GM12874 (cell line): ENCODE results near the gene SHISA4.

ENCODE experiments used
- CTCF ChIP-seq: IDR thresholded peaks from 2 replicates; pipeline ENCODE4 v1.5.1; 2011; ENCODE audit warnings: low read depth, mild to moderate bottlenecking, control low read depth, low read length, moderate library complexity; ENCODE audit not compliant: insufficient read depth

Gene SHISA4, protein sequence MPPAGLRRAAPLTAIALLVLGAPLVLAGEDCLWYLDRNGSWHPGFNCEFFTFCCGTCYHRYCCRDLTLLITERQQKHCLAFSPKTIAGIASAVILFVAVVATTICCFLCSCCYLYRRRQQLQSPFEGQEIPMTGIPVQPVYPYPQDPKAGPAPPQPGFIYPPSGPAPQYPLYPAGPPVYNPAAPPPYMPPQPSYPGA

DNA sequence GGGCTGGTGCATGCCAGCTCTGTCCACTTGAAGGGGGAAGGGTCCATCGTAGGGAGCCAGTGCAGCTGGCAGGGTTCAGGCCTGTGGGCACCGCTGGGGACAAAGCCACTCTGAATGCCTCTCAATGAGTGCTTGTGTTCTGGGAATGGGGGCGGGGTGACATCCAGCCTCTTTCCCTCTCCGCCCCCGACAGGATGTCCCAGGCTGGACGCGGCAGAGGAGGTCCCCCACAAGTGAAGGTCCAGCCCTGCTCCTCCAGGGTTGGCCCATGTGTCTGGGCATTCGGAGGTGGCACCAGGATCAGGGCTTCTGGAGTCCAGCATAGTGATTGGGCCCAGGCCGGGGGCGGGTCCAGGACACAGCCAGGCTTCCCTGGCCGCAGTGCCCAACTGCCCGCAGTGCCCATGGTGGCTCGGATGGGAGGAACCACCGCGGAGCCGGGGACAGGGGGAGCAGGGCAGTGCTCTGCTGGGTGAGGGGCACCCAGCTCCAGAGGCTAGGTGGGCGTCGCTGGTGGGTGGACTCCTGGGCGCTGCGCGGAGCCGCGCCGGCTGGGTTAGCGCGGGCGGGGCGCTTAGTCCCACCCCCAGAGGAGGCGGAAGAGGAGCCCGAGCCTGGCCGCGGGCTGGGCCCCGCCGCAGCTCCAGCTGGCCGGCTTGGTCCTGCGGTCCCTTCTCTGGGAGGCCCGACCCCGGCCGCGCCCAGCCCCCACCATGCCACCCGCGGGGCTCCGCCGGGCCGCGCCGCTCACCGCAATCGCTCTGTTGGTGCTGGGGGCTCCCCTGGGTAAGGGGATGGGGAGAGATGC is at the start of gene SHISA4:
Gene SHISA4 (plus strand): TSS at position 617 of the 808 bp plus-strand sequence. CDS start 97 bp downstream, at position 714.
- TF ChIP-seq CTCF: no peak

DNA sequence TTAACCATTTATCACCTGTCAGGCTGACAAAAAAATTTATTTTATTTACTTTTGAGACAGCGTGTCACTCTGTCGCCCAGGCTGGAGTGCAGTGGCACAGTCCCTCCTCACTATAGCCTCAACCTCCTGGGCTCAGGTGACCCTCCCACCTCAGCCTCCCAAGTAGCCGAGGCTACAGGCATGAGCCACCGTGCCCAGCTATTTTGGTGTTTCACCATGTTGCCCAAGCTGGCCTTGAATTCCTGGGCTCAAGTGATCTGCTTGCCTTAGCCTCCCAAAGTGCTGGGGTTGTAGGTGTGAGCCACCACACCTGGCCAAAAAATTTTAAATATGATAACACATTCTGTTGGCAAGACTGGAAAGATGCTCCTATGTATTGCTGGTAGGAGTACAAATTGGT is 48.6 kb upstream of the SHISA4 start:
- no peak for TF ChIP-seq CTCF

DNA sequence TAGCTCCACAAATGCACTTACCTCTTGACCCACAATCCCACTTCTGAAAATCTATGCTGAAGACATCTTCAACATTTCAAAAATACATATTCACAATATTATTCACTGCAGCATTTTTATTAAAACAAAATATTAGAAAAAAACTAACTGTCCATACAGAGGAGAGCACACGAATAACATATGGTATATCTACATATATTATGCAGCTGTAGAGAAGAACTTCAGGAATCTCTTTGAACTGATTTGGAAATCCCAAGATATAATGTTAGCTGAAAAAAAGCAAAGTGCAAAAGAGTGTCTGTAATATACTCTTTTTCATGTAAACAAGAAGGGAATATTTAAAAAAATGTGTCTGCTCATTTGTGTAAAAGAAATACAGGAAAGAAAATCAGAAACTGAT is 48.2 kb upstream of the SHISA4 start:
- TF ChIP-seq CTCF: no peak

GRCh38 chr1:201841265-201841912 is 47.3 kb upstream of the SHISA4 start:
- no peak for TF ChIP-seq CTCF

- no peak for TF ChIP-seq CTCF
These were observed 46.1 kb upstream of the SHISA4 start for GRCh38 chr1:201842472-201843027.

- no peak for TF ChIP-seq CTCF
These were observed 43.2 kb upstream of the SHISA4 start for GRCh38 chr1:201845331-201846083.

DNA sequence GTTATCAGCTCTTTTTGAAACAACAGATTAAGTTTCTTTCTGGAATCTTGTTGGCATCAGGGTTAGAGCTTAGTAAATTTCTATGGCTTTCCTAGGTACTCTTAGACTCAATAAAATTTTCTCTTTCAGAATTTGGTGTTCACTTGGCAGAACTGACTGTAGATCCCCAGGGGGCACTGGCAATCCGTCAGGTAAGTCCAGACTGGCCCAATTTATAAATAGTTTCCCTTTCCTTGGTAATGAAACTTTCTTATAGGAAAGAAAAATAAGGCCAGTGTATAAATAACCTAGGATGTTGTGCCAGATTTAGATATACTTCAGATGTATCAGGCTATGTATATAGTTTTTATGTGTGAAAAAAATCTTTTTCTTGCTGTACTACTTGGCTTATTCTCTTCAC is 41.5 kb upstream of the SHISA4 start:
- no peak for TF ChIP-seq CTCF
